Uterus (tissue), 4 donors: Measurements from ENCODE around the gene MPZL2. TPM values are rescaled to one million over a fixed set of nuclear protein-coding genes. Genes with fewer than 3 reads are reported as not detected.

ENCODE experiments used
- DNase-seq, 2 donors: peaks; one replicate each; pipeline ENCODE4 v3.0.0-alpha.2; 2019 to 2020
- H3K27ac ChIP-seq, 2 donors: fragments of 200-600 bp; sonication (generic); 1 replicate in 1 of 2; 2 replicates in 1 of 2; pipeline ENCODE4 v1.5.1; 2016 to 2018
- H3K27me3 ChIP-seq, 2 donors: fragments of 200-600 bp; sonication (generic); one replicate each; pipeline ENCODE4 v1.5.1; 2018 to 2019; ENCODE audit warnings: control low read depth in 1 of 2
- H3K36me3 ChIP-seq, 2 donors: fragments of 200-600 bp; sonication (generic); one replicate each; pipeline ENCODE4 v1.5.1; 2019; ENCODE audit warnings: control low read depth in 1 of 2
- H3K4me1 ChIP-seq, 2 donors: fragments of 200-600 bp; sonication (generic); one replicate each; pipeline ENCODE4 v1.5.1; 2018 to 2019; ENCODE audit warnings: control low read depth in 1 of 2
- H3K4me3 ChIP-seq, 2 donors: fragments of 200-600 bp; sonication (generic); 1 replicate in 1 of 2; 2 replicates in 1 of 2; pipeline ENCODE4 v1.5.1; 2018 to 2019; ENCODE audit warnings: mild to moderate bottlenecking in 1 of 2
- H3K9me3 ChIP-seq, 2 donors: fragments of 200-600 bp; sonication (generic); one replicate each; pipeline ENCODE4 v1.5.1; 2019; ENCODE audit warnings: control low read depth in 1 of 2
- CTCF ChIP-seq, 4 experiments: fragments of 200-600 bp in 2 of 4; fragments of 450-650 bp in 2 of 4; sonication (generic) in 2 of 4; IDR thresholded peaks; one replicate each; pipeline ENCODE4 v1.5.1; 2016 to 2019; ENCODE audit warnings: antibody characterized with exemption in 4 of 4, mild to moderate bottlenecking in 2 of 4, moderate library complexity in 1 of 4
- POLR2A ChIP-seq, 2 donors: fragments of 450-650 bp; IDR thresholded peaks; one replicate each; pipeline ENCODE4 v1.6.1; 2016; ENCODE audit warnings: antibody characterized with exemption in 2 of 2, mild to moderate bottlenecking in 1 of 2, moderate library complexity in 1 of 2
- intact Hi-C: fragments of 100-400 bp; cut with DNase I; formaldehyde crosslinking; loops from one replicate; pipeline ENCODE4 v1.15.1; 2023; ENCODE audit warnings: low total_unique reads
- total RNA-seq, 4 donors: library from RNA; depleted of rRNA in 3 of 4; stranded (reverse); fragments of >200 nt in 3 of 4; gene quantifications; one replicate each; pipeline versions ENCODE4 v1.1.0 to v1.2.4, GENCODE V29; 2014 to 2023
- donor health status: DM: yes; HTN: yes; CAD: no.

Gene MPZL2
- total RNA-seq, 4 donors from 2014 or later: 40.9 to 191 (median 73.9) TPM

GRCh38 chr11:118283756-118284350 is 19.8 kb upstream of the MPZL2 start:
- no peaks in the 10 kb centered on the region for H3K9me3 ChIP-seq
- intact Hi-C loops: no loop called here
- H3K4me3 ChIP-seq: no peak overlapping the region

GRCh38 chr11:118283037-118283636 is 19.0 kb upstream of the MPZL2 start:
- DNase-seq: no peak
- no peak for TF ChIP-seq POLR2A (IDR thresholded peaks at IDR 0.05)
- TF ChIP-seq CTCF (IDR thresholded peaks at IDR 0.05): no peak
- no peak overlapping the region for H3K4me3 ChIP-seq
- H3K27me3 ChIP-seq: no peaks in the 10 kb centered on the region
- intact Hi-C loops: no loop called here
- H3K36me3 ChIP-seq: no peaks in the 10 kb centered on the region
- no peak overlapping the region for H3K27ac ChIP-seq
- no peaks in the 10 kb centered on the region for H3K9me3 ChIP-seq
- no peaks in the 10 kb centered on the region for H3K4me1 ChIP-seq

More at GRCh38 chr11:118283756-118284350, 19.8 kb upstream of the MPZL2 start:
- TF ChIP-seq CTCF (IDR thresholded peaks at IDR 0.05) (no peak), POLR2A (IDR thresholded peaks at IDR 0.05) (no peak)
- no peaks in the 10 kb centered on the region for H3K4me1 ChIP-seq
- no peaks in the 10 kb centered on the region for H3K36me3 ChIP-seq
- H3K27me3 ChIP-seq: no peaks in the 10 kb centered on the region
- no peak for DNase-seq
- H3K27ac ChIP-seq: no peak overlapping the region

- no peaks in the 10 kb centered on the region for H3K9me3 ChIP-seq
- no peaks in the 10 kb centered on the region for H3K4me1 ChIP-seq
- no peak for DNase-seq
- H3K27ac ChIP-seq: no peak overlapping the region
- intact Hi-C loops: no loop called here
- H3K27me3 ChIP-seq: no peaks in the 10 kb centered on the region
- H3K36me3 ChIP-seq: no peaks in the 10 kb centered on the region
- H3K4me3 ChIP-seq: no peak overlapping the region
- TF ChIP-seq CTCF (IDR thresholded peaks at IDR 0.05): no peak
- TF ChIP-seq POLR2A (IDR thresholded peaks at IDR 0.05): no peak
Measured at GRCh38 chr11:118282606-118283005, 18.5 kb upstream of the MPZL2 start.

GRCh38 chr11:118281284-118281683 is 17.2 kb upstream of the MPZL2 start:
- Histone ChIP-seq H3K27ac (no peak overlapping the region), H3K36me3 (no peaks in the 10 kb centered on the region), H3K27me3 (no peaks in the 10 kb centered on the region), H3K4me3 (no peak overlapping the region), H3K4me1 (no peaks in the 10 kb centered on the region), H3K9me3 (no peaks in the 10 kb centered on the region)
- intact Hi-C loops: no loop called here
- TF ChIP-seq CTCF (IDR thresholded peaks at IDR 0.05): no peak
- no peak for TF ChIP-seq POLR2A (IDR thresholded peaks at IDR 0.05)
- no peak for DNase-seq

- intact Hi-C loops: no loop called here
- Histone ChIP-seq H3K4me3 (no peak overlapping the region), H3K27me3 (peaks cover 0 to 4% of the 10 kb centered on the region in 2 donors), H3K9me3 (no peaks in the 10 kb centered on the region), H3K36me3 (no peaks in the 10 kb centered on the region), H3K4me1 (no peaks in the 10 kb centered on the region), H3K27ac (peak overlapping the region; percentile 7 to 63)
- peak in 1 of 2 donors; percentile 22 for DNase-seq
- TF ChIP-seq CTCF (IDR thresholded peaks at IDR 0.05) (no peak), POLR2A (IDR thresholded peaks at IDR 0.05) (no peak)
Measured at GRCh38 chr11:118277312-118277711, 13.2 kb upstream of the MPZL2 start.
